ENCODE results near the gene JPH2. TPM values are rescaled to one million over a fixed set of nuclear protein-coding genes. Genes with fewer than 3 reads are reported as not detected.

The JPH2 gene
- total and polyA plus RNA-seq, 2 of the 4 experiments (the other 2 are of a cell fraction) = 0.44 to 0.54 TPM

GRCh38 chr20:44093249-44093582 is 93.8 kb downstream of the JPH2 start:
- ATAC-seq (ENCODE audit: low read depth) (no peak), DNase-seq (no peak)
- POLR2A ChIA-PET (ENCODE audit: unreplicated experiment) = no interaction called here
- Histone ChIP-seq H4K20me1 (ENCODE audit: insufficient read depth, low read length) (no peaks in the 10 kb centered on the region), H2BK120ac (ENCODE audit: low read depth, low read length) (no peak overlapping the region), H3K4ac (ENCODE audit: low read depth, low read length) (no peak overlapping the region), H2AFZ (replicated peaks; ENCODE audit: low read length, poor library complexity) (no peak overlapping the region), H3K9ac (ENCODE audit: low read depth, low read length) (no peak overlapping the region), H3K23ac (ENCODE audit: low read depth, low read length) (no peak overlapping the region), H3K56ac (ENCODE audit: extremely low read depth, insufficient read depth, low read length) (no peak overlapping the region), H2BK20ac (ENCODE audit: low read depth, low read length) (no peak overlapping the region), H3K9me1 (ENCODE audit: insufficient read depth, low read length) (no peaks in the 10 kb centered on the region; the same call in 1 of the 2 replicates), H2AK5ac (ENCODE audit: low read depth, low read length) (no peak overlapping the region), H3K9me3 (ENCODE audit: control insufficient read depth, insufficient read depth, low read length) (no peaks in the 10 kb centered on the region), H3K79me1 (ENCODE audit: low read depth in 1 of 2, low read length in 2 of 2) (no peaks in the 10 kb centered on the region), H4K8ac (ENCODE audit: low read depth in 2 of 2, low read length in 2 of 2) (no peak overlapping the region), H3K14ac (replicated peaks; ENCODE audit: low read depth, low read length) (no peak overlapping the region), H3K27ac (ENCODE audit: insufficient read depth, low read length) (no peak overlapping the region), H4K5ac (ENCODE audit: low read depth, low read length) (no peak overlapping the region), H3K4me2 (ENCODE audit: low read depth, low read length) (no peak overlapping the region), H2BK5ac (ENCODE audit: low read depth, low read length, poor library complexity, severe bottlenecking) (no peak overlapping the region), H3K18ac (ENCODE audit: low read depth, low read length) (no peak overlapping the region), H3K36me3 (ENCODE audit: control insufficient read depth, insufficient read depth, low read length) (no peaks in the 10 kb centered on the region), H3K27me3 (ENCODE audit: control insufficient read depth, insufficient read depth, low read length) (peaks cover 2% of the 10 kb centered on the region; the same call in 1 of the 2 replicates), H2AK9ac (replicated peaks; ENCODE audit: low read depth, low read length, poor library complexity) (no peak overlapping the region), H4K91ac (ENCODE audit: insufficient read depth, low read depth, low read length) (no peak overlapping the region), H3K4me1 (ENCODE audit: control insufficient read depth, insufficient read depth, low read length) (peaks cover 3% of the 10 kb centered on the region), H2BK15ac (ENCODE audit: low read depth, low read length) (no peak overlapping the region), H3K4me3 (ENCODE audit: insufficient read depth, low read depth, low read length) (no peak overlapping the region)
- TF ChIP-seq BHLHE40 (IDR thresholded peaks at IDR 0.05; ENCODE audit: low read depth, low read length) (no peak), USF2 (IDR thresholded peaks at IDR 0.05; ENCODE audit: low read depth, low read length) (no peak), CTCF (conservative IDR thresholded peaks at IDR 0.05; ENCODE audit: low read depth, low read length) (no peak), RFX5 (IDR thresholded peaks at IDR 0.05; ENCODE audit: low read depth, low read length) (no peak)
- BruUV-seq (replicated peaks) = no TSS peak
- in situ Hi-C loops (cut with MboI; ENCODE audit: low sequenced_read_pairs) (loop anchor here (10.0 kb wide), 1 partner anchor 638 kb away; the partner anchor contains the start of gene SRSF6), dilution Hi-C loops (cut with HindIII; ENCODE audit: low sequenced_read_pairs, unreplicated experiment) (no loop called here), intact Hi-C loops (cut with micrococcal nuclease) (loop anchor here (1.0 to 5.0 kb wide), 2 partner anchors 555 to 646 kb away; no protein-coding TSS in a partner anchor)
- 100% methylated on average over 1 of the region's 2 CpGs; no CpG with 5 or more reads in 1 of the 2 experiments for WGBS, 2 experiments (ENCODE audit: extremely low coverage in 2 of 2, insufficient read length in 1 of 2)
- CTCF ChIA-PET = no interaction called here
